Tibial nerve (tissue), 4 donors: Measurements from ENCODE around the gene SPTLC2. TPM values are rescaled to one million over a fixed set of nuclear protein-coding genes. Genes with fewer than 3 reads are reported as not detected.
"Not testable (repeated sequence)": the region's sequence is repeated elsewhere in the genome, so short reads cannot be mapped to it uniquely, and the experiment has no call there.

Experiments used
- DNase-seq, 2 donors: peaks; one replicate each; pipeline ENCODE4 v3.0.0-alpha.2; 2019; ENCODE audit warnings: low spot score in 2 of 2
- H3K27ac ChIP-seq, 4 donors: fragments of 200-600 bp; sonication (generic) in 3 of 4; one replicate each; pipeline ENCODE4 v1.5.1; 2017 to 2019; ENCODE audit warnings: mild to moderate bottlenecking in 1 of 4
- H3K27me3 ChIP-seq, 2 donors: fragments of 200-600 bp; sonication (generic) in 1 of 2; one replicate each; pipeline versions ENCODE4 v1.5.1 to v1.6.0; 2017 to 2019
- H3K36me3 ChIP-seq, 3 donors: fragments of 200-600 bp; sonication (generic); one replicate each; pipeline ENCODE4 v1.5.1; 2018 to 2019
- H3K4me1 ChIP-seq, 4 donors: fragments of 200-600 bp; sonication (generic) in 3 of 4; one replicate each; pipeline ENCODE4 v1.5.1; 2017 to 2019
- H3K4me3 ChIP-seq, 4 donors: fragments of 200-600 bp; sonication (generic) in 3 of 4; one replicate each; pipeline ENCODE4 v1.5.1; 2017 to 2019; ENCODE audit warnings: mild to moderate bottlenecking in 1 of 4, moderate library complexity in 1 of 4
- H3K9me3 ChIP-seq, 4 donors: fragments of 200-600 bp; sonication (generic) in 3 of 4; one replicate each; pipeline ENCODE4 v1.5.1; 2017 to 2019
- CTCF ChIP-seq, 5 experiments: fragments of 200-600 bp in 3 of 5; fragments of 450-650 bp in 2 of 5; sonication (generic) in 3 of 5; IDR thresholded peaks; one replicate each; pipeline ENCODE4 v1.5.1; 2016 to 2019; ENCODE audit warnings: antibody characterized with exemption in 5 of 5, mild to moderate bottlenecking in 3 of 5, moderate library complexity in 2 of 5
- EP300 ChIP-seq, 2 donors: sonication (generic); formaldehyde crosslinking; IDR thresholded peaks; one replicate each; pipeline ENCODE4 v1.6.1; 2017; ENCODE audit warnings: antibody characterized with exemption in 2 of 2, mild to moderate bottlenecking in 1 of 2
- POLR2A ChIP-seq, 2 donors: fragments of 450-650 bp; IDR thresholded peaks; one replicate each; pipeline ENCODE4 v1.6.1; 2017; ENCODE audit warnings: antibody characterized with exemption in 2 of 2, mild to moderate bottlenecking in 2 of 2, moderate library complexity in 2 of 2
- WGBS, 2 donors: methylation state at CpG; one replicate each; pipeline ENCODE4 v1.1.5; 2018; 5-methylcytosine and 5-hydroxymethylcytosine counted together
- total RNA-seq, 4 donors: library from RNA; depleted of rRNA; stranded (reverse); fragments of >200 nt; gene quantifications; one replicate each; pipeline ENCODE4 v1.1.0, GENCODE V29; 2016

SPTLC2 gene
- total RNA-seq, 4 donors from 2014 or later: 25.5 to 45.2 (median 29.7) TPM

DNA sequence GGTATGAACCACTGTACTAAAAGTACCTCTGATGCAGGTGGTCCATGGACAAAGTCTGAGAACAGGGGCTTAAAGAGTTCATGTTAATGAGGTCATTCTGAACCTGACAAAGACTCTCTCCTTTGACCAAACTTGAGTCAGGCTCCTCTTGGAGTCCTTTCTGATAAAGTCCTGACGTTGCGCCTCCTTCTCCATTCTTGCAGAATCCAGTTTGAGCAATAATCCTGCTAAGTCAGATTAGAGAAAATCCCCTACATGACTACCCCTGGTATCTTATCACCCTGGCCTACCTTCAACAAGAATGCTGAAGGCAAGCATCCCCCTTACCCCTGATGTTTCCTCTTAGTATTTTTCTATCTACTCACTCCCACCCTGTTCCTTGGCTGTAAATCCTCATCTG lies 71.9 kb downstream of the SPTLC2 start:
- Histone ChIP-seq H3K36me3 (peaks cover 0 to 36% (median 0%) of the 10 kb centered on the region in 3 donors), H3K4me3 (no peak overlapping the region), H3K9me3 (no peaks in the 10 kb centered on the region), H3K4me1 (peaks cover 0 to 21% (median 12%) of the 10 kb centered on the region in 4 donors), H3K27me3 (no peaks in the 10 kb centered on the region), H3K27ac (no peak overlapping the region)
- DNase-seq: no peak
- TF ChIP-seq EP300 (IDR thresholded peaks at IDR 0.05) (no peak), POLR2A (IDR thresholded peaks at IDR 0.05) (no peak), CTCF (IDR thresholded peaks at IDR 0.05) (no peak)
- 92% methylated on average over 2 of the region's 2 CpGs for WGBS, 2 donors

GRCh38 chr14:77543637-77544334 lies 72.7 kb downstream of the SPTLC2 start:
- WGBS, 2 donors: 80 to 91% methylated on average over 3 of the region's 3 CpGs
- Histone ChIP-seq H3K9me3 (no peaks in the 10 kb centered on the region), H3K4me3 (no peak overlapping the region), H3K27me3 (no peaks in the 10 kb centered on the region), H3K27ac (peak overlapping the region in 3 of 4 donors; percentile 11 to 82 (median 55)), H3K4me1 (peaks cover 0 to 21% (median 12%) of the 10 kb centered on the region in 4 donors), H3K36me3 (peaks cover 0 to 28% (median 0%) of the 10 kb centered on the region in 3 donors)
- DNase-seq: no peak
- no peak for TF ChIP-seq CTCF (IDR thresholded peaks at IDR 0.05)
- TF ChIP-seq EP300 (IDR thresholded peaks at IDR 0.05): no peak
- no peak for TF ChIP-seq POLR2A (IDR thresholded peaks at IDR 0.05)

DNA sequence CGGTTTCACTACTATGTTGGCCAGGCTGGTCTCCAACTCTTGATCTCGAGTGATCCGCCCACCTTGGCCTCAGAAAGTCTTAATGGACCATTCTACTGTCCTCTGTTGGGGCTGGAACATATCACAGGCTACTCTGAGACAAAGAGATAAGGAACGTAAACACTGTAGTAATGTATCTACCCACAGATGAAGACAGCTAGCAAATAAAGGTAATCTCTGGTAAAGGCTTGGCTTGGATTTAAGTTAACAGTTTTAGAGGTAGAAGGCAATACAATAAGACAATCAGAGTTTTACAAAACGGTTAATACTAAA lies 73.2 kb downstream of the SPTLC2 start:
- WGBS, 2 donors: 56 to 60% methylated on average over 5 of the region's 5 CpGs

DNA sequence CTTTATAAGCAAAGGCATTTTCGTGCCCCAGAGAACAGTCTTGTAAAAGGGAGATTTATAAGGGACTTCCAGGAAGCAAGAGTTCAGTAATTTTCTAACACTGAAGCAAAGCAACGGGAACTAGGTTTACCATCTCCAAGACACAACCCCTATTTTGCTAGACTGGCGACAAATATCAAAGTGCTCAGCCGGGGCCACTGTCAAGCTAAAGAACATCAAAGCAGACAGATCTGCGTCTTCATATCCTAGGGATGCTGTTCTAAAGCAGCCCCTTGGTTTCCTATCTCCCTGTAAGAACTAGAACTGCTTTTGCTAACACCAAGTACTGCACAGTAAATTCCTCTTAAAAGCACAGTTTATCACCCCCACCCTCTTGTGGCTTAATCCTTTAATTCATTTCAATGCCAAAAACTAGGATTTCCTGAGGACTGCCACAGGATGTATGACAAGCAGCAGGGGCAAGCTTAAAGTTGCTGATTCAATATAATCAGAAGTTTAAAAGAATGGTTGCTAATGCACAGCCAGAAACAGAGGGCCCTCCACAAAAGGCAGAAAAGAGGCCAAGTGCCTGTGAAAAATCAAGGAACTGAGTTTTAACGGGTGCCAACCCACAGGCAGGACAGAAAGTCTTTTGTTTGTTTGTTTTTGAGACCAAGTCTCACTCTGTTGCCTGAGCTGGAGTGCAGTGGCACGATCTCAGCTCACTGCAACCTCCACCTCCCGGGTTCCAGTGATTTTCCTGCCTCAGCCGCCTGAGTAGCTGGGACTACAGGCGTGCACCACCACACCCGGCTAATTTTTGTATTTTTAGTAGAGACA lies 73.8 kb downstream of the SPTLC2 start:
- 37 to 41% methylated on average over 11 of the region's 11 CpGs for WGBS, 2 donors
- H3K4me1 ChIP-seq: peaks cover 0 to 21% (median 12%) of the 10 kb centered on the region in 4 donors
- TF ChIP-seq POLR2A (IDR thresholded peaks at IDR 0.05) (no peak), EP300 (IDR thresholded peaks at IDR 0.05) (peak in 1 of 2 donors; percentile 26), CTCF (IDR thresholded peaks at IDR 0.05) (no peak)
- no peaks in the 10 kb centered on the region for H3K9me3 ChIP-seq
- H3K4me3 ChIP-seq: no peak overlapping the region
- no peaks in the 10 kb centered on the region for H3K27me3 ChIP-seq
- DNase-seq: no peak
- H3K36me3 ChIP-seq: peaks cover 0 to 22% (median 0%) of the 10 kb centered on the region in 3 donors
- H3K27ac ChIP-seq: peak overlapping the region; percentile 29 to 82 (median 44)

More for the DNA sequence above, 73.2 kb downstream of the SPTLC2 start:
- peaks cover 0 to 23% (median 0%) of the 10 kb centered on the region in 3 donors for H3K36me3 ChIP-seq
- H3K4me1 ChIP-seq: peaks cover 0 to 21% (median 12%) of the 10 kb centered on the region in 4 donors
- H3K9me3 ChIP-seq: no peaks in the 10 kb centered on the region
- no peak overlapping the region for H3K4me3 ChIP-seq
- no peak for TF ChIP-seq POLR2A (IDR thresholded peaks at IDR 0.05)
- no peak for TF ChIP-seq CTCF (IDR thresholded peaks at IDR 0.05)
- TF ChIP-seq EP300 (IDR thresholded peaks at IDR 0.05): no peak
- no peak for DNase-seq
- peak overlapping the region; percentile 11 to 82 (median 44) for H3K27ac ChIP-seq
- H3K27me3 ChIP-seq: no peaks in the 10 kb centered on the region

- WGBS, 2 donors: 75 to 85% methylated on average over 4 of the region's 4 CpGs
Measured at GRCh38 chr14:77541905-77542304, 74.5 kb downstream of the SPTLC2 start.

GRCh38 chr14:77536951-77537350 lies 79.5 kb downstream of the SPTLC2 start:
- H3K4me3 ChIP-seq, H3K9me3 ChIP-seq, H3K27ac ChIP-seq, H3K4me1 ChIP-seq, H3K27me3 ChIP-seq, DNase-seq: not testable (repeated sequence)
- H3K36me3 ChIP-seq: peaks cover 0 to 14% (median 0%) of the 10 kb centered on the region in 3 donors
- WGBS, 2 donors: 91 to 92% methylated on average over 5 of the region's 5 CpGs

More at GRCh38 chr14:77541905-77542304, 74.5 kb downstream of the SPTLC2 start:
- no peaks in the 10 kb centered on the region for H3K9me3 ChIP-seq
- H3K27ac ChIP-seq: peak overlapping the region in 3 of 4 donors; percentile 29 to 82 (median 55)
- TF ChIP-seq POLR2A (IDR thresholded peaks at IDR 0.05) (no peak), EP300 (IDR thresholded peaks at IDR 0.05) (no peak), CTCF (IDR thresholded peaks at IDR 0.05) (no peak)
- no peak overlapping the region for H3K4me3 ChIP-seq
- H3K4me1 ChIP-seq: peaks cover 0 to 21% (median 12%) of the 10 kb centered on the region in 4 donors
- peaks cover 0 to 15% (median 0%) of the 10 kb centered on the region in 3 donors for H3K36me3 ChIP-seq
- no peaks in the 10 kb centered on the region for H3K27me3 ChIP-seq
- DNase-seq: no peak
